Stimulated activated CD8-positive, alpha-beta memory T cell treated with anti-CD3 and anti-CD28 coated beads, Interleukin-12 subunit alpha, Interleukin-12 subunit beta, amount 100 ng/mL, for 4 hours (primary cell): ENCODE measurements around the gene XRCC2.
"Not testable (repeated sequence)": the region's sequence is repeated elsewhere in the genome, so short reads cannot be mapped to it uniquely, and the experiment has no call there.

Experiments used
- DNase-seq: peaks from one replicate; pipeline ENCODE4 v3.0.0-alpha.2; 2020; ENCODE audit warnings: low read depth

The XRCC2 gene

GRCh38 chr7:152675759-152676636 lies at the start of gene XRCC2:
XRCC2 (minus strand) TSS chr7:152676141; CDS start chr7:152676079, 62 bp downstream.
- peak; percentile 95 for DNase-seq

- no peak for DNase-seq
Observed at GRCh38 chr7:152723364-152723763, 47.4 kb upstream of the XRCC2 start.

- not testable (repeated sequence) for DNase-seq
Observed at GRCh38 chr7:152712412-152713042, 36.6 kb upstream of the XRCC2 start.

- no peak for DNase-seq
Observed at GRCh38 chr7:152711444-152711944, 35.6 kb upstream of the XRCC2 start.

GRCh38 chr7:152710153-152710442 lies 34.2 kb upstream of the XRCC2 start:
- no peak for DNase-seq

- DNase-seq: no peak
Observed at GRCh38 chr7:152709287-152710152, 33.6 kb upstream of the XRCC2 start.

GRCh38 chr7:152704796-152705384 lies 28.9 kb upstream of the XRCC2 start:
- DNase-seq: no peak

- no peak for DNase-seq
Observed at GRCh38 chr7:152699079-152699478, 23.1 kb upstream of the XRCC2 start.

- DNase-seq: not testable (repeated sequence)
Observed at GRCh38 chr7:152697268-152697974, 21.5 kb upstream of the XRCC2 start.

- DNase-seq: not testable (repeated sequence)
Observed at GRCh38 chr7:152692196-152692595, 16.3 kb upstream of the XRCC2 start.

- no peak for DNase-seq
Observed at GRCh38 chr7:152683297-152683696, 7.4 kb upstream of the XRCC2 start.

- no peak for DNase-seq
Observed at GRCh38 chr7:152677808-152678670, 2.1 kb upstream of the XRCC2 start.

- DNase-seq: no peak
Observed at GRCh38 chr7:152674860-152675758, 832 bp downstream of the XRCC2 start.

GRCh38 chr7:152673897-152674296 lies 2.0 kb downstream of the XRCC2 start:
- no peak for DNase-seq

- DNase-seq: no peak
Observed at GRCh38 chr7:152672626-152673025, 3.3 kb downstream of the XRCC2 start.

- DNase-seq: no peak
Observed at GRCh38 chr7:152669758-152670157, 6.2 kb downstream of the XRCC2 start.

- no peak for DNase-seq
Observed at GRCh38 chr7:152668975-152669374, 7.0 kb downstream of the XRCC2 start.

GRCh38 chr7:152667958-152668357 lies 8.0 kb downstream of the XRCC2 start:
- no peak for DNase-seq

GRCh38 chr7:152666078-152666477 lies 9.9 kb downstream of the XRCC2 start:
- no peak for DNase-seq
